GM23248 (cell line): ENCODE data around the gene MXI1. TPM values are rescaled to one million over a fixed set of nuclear protein-coding genes. Genes with fewer than 3 reads are reported as not detected.
"Not testable (repeated sequence)": the region's sequence is repeated elsewhere in the genome, so short reads cannot be mapped to it uniquely, and the experiment has no call there.

Experiments
- DNase-seq: peaks from one replicate; pipeline ENCODE4 v3.0.0-alpha.2; 2015
- H2AFZ ChIP-seq: fragments of 200-600 bp; sonication (generic); 2 replicates; pipeline ENCODE4 v1.6.1; 2016; ENCODE audit warnings: antibody characterized with exemption
- H3F3A ChIP-seq: fragments of 200-600 bp; sonication (generic); 2 replicates; pipeline ENCODE4 v1.6.1; 2016; ENCODE audit warnings: mild to moderate bottlenecking, antibody characterized with exemption, mixed run types; ENCODE audit not compliant: insufficient read depth
- H3K27ac ChIP-seq: fragments of 200-600 bp; sonication (generic); 2 replicates; pipeline ENCODE4 v1.5.1; 2016; ENCODE audit warnings: mild to moderate bottlenecking
- H3K27me3 ChIP-seq: fragments of 200-600 bp; sonication (generic); replicated peaks from 2 replicates; pipeline ENCODE4 v1.6.1; 2016; ENCODE audit warnings: mild to moderate bottlenecking; ENCODE audit not compliant: insufficient read depth
- H3K36me3 ChIP-seq: fragments of 200-600 bp; sonication (generic); 2 replicates; pipeline ENCODE4 v1.6.1; 2016; ENCODE audit warnings: low read depth, mild to moderate bottlenecking
- H3K4me1 ChIP-seq: fragments of 200-600 bp; sonication (generic); 2 replicates; pipeline ENCODE4 v1.6.1; 2016; ENCODE audit warnings: mild to moderate bottlenecking; ENCODE audit not compliant: insufficient read depth
- H3K4me2 ChIP-seq: fragments of 200-600 bp; sonication (generic); one replicate; pipeline ENCODE4 v1.6.1; 2016; ENCODE audit warnings: mild to moderate bottlenecking; ENCODE audit not compliant: unreplicated experiment
- H3K4me3 ChIP-seq: fragments of 200-600 bp; sonication (generic); 2 replicates; pipeline ENCODE4 v1.5.1; 2016; ENCODE audit warnings: mild to moderate bottlenecking
- H3K79me2 ChIP-seq: fragments of 200-600 bp; sonication (generic); 2 replicates; pipeline ENCODE4 v1.6.1; 2016; ENCODE audit warnings: mild to moderate bottlenecking; ENCODE audit not compliant: insufficient read depth
- H3K9ac ChIP-seq: fragments of 200-600 bp; sonication (generic); 2 replicates; pipeline ENCODE4 v1.6.1; 2016; ENCODE audit warnings: mild to moderate bottlenecking
- H3K9me2 ChIP-seq: fragments of 200-600 bp; sonication (generic); 2 replicates; pipeline ENCODE4 v1.6.1; 2016; ENCODE audit warnings: mixed run types, mild to moderate bottlenecking, moderate library complexity; ENCODE audit not compliant: insufficient read depth
- H3K9me3 ChIP-seq: fragments of 200-600 bp; sonication (generic); one replicate; pipeline ENCODE4 v1.6.1; 2017; ENCODE audit warnings: low read depth
- H4K20me1 ChIP-seq: fragments of 200-600 bp; sonication (generic); 2 replicates; pipeline ENCODE4 v1.6.0; 2016; ENCODE audit not compliant: insufficient read depth
- EZH2 ChIP-seq: fragments of 200-600 bp; sonication (generic); IDR thresholded peaks from 2 replicates; pipeline ENCODE4 v1.6.1; 2018; ENCODE audit warnings: antibody characterized with exemption, mild to moderate bottlenecking; ENCODE audit not compliant: insufficient read depth, poor library complexity, severe bottlenecking
- EZH2phosphoT487 ChIP-seq: fragments of 200-600 bp; sonication (generic); IDR thresholded peaks from 2 replicates; pipeline ENCODE4 v1.6.1; 2018; ENCODE audit warnings: antibody characterized with exemption, moderate library complexity, mild to moderate bottlenecking, low read depth; ENCODE audit not compliant: insufficient read depth
- WGBS, 2 experiments: methylation state at CpG; one replicate each; pipeline ENCODE4 v1.1.6; 2015 to 2017; ENCODE audit warnings: low lambda C conversion rate in 2 of 2, low coverage in 1 of 2; ENCODE audit errors: missing lambda C conversion rate in 2 of 2; 5-methylcytosine and 5-hydroxymethylcytosine counted together
- in situ Hi-C: fragments of 300-500 bp; cut with MboI; formaldehyde crosslinking; loops from 2 replicates; pipeline ENCODE4 v1.15.0; 2020
- polyA plus RNA-seq: library from polyadenylated mRNA; unstranded; fragments of >200 nt; fragmentation: Nextera tagmentation; extraction: Ambion mirVana; gene quantifications from 2 replicates; pipeline ENCODE4 v1.2.1, GENCODE V29; 2016
- total RNA-seq: library from RNA; depleted of rRNA; stranded (reverse); fragments of >200 nt; shearing (Covaris generic); gene quantifications from 2 replicates; pipeline ENCODE4 v1.2.3, GENCODE V29; 2014

Gene MXI1
- total and polyA plus RNA-seq, 2 experiments from 2014 or later = 17.6 to 25.7 TPM

DNA sequence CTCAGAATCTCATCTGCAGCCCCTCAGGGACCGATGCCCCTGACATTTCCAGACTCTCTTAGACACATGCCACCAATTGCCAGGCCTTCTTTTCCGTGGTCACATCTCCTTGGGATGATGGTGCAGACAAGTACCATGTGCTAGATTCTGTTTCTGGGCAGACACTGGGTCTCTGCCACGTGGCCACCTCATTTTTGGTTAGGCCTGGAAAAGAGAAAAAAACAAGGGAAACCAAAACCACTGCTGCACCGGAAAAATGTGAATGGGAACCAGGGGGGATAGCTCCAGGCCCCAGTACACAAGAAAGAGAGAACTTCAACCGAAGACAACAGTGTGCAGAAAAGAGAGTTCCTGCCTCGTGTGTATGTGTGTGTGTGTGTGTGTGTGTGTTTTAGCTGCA is 23.0 kb upstream of the MXI1 start:
- Histone ChIP-seq H3K36me3 (no peaks in the 10 kb centered on the region), H3K9ac (no peak overlapping the region), H3K4me1 (no peaks in the 10 kb centered on the region), H3F3A (no peaks in the 10 kb centered on the region), H3K27me3 (0 out of 2 replicates have a peak, but pooled peaks cover 1% of the 10 kb centered on the region), H3K4me2 (no peak overlapping the region), H3K9me3 (no peaks in the 10 kb centered on the region), H4K20me1 (no peaks in the 10 kb centered on the region), H3K79me2 (no peaks in the 10 kb centered on the region), H3K9me2 (no peaks in the 10 kb centered on the region), H2AFZ (no peak overlapping the region), H3K27ac (no peak overlapping the region), H3K4me3 (no peak overlapping the region)
- no peak for DNase-seq
- TF ChIP-seq EZH2 = no peak
- TF ChIP-seq EZH2phosphoT487 = no peak
- in situ Hi-C loops = no loop called here
- 47 to 54% methylated on average over 6 of the region's 6 CpGs for WGBS, 2 experiments

DNA sequence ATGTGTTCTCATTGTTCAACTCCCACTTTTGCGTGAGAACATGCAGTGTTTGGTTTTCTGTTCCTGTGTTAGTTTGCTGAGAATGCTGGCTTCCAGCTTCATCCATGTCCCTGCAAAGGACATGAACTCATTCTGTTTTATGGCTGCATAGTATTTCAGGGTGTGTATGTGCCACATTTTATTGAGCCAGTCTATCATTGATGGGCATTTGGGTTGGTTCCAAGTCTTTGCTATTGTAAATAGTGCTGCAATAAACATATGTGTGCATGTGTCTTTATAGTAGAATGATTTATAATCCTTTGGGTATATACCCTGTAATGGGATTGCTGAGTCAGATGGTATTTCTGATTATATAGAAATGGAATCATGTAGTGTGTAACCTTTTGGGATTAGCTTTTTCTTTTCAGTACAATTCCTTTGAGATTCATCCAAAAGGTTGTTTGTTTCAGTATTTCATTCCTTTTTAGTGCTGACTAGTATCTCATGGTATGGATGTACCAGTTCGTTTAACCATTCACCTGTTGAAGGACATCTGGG is 21.7 kb upstream of the MXI1 start:
- H3F3A ChIP-seq, H2AFZ ChIP-seq, H3K36me3 ChIP-seq, H3K4me2 ChIP-seq, H3K9me3 ChIP-seq, H4K20me1 ChIP-seq, H3K4me1 ChIP-seq, H3K9ac ChIP-seq, H3K9me2 ChIP-seq, H3K79me2 ChIP-seq, DNase-seq, H3K4me3 ChIP-seq, H3K27me3 ChIP-seq, in situ Hi-C loops, H3K27ac ChIP-seq: not testable (repeated sequence)
- 58 to 60% methylated on average over 2 of the region's 2 CpGs for WGBS, 2 experiments

DNA sequence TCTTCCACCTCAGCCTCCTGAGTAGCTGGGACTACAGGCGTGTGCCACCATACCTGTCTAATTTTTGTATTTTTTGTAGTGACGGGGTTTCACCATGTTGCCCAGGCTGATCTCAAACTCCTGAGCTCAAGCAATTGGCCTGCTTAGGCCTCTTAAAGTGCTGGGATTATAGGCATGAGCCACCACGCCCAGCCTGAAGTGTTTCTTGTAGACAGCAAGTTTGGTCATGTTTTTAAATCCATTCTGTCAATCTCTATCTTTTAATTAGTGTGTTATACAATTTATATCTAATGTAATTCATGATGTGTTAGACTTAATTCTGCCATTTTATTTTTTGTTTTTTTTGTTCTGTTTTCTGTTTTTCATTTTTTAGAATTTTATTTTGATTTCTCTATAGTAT is 17.2 kb upstream of the MXI1 start:
- 58 to 64% methylated on average over 3 of the region's 3 CpGs for WGBS, 2 experiments
- H3K9ac ChIP-seq = no peak overlapping the region
- no peak overlapping the region for H3K27ac ChIP-seq
- no peaks in the 10 kb centered on the region for H4K20me1 ChIP-seq
- H3K4me2 ChIP-seq = no peak overlapping the region
- H3K36me3 ChIP-seq = no peaks in the 10 kb centered on the region
- H2AFZ ChIP-seq = no peak overlapping the region
- in situ Hi-C loops = no loop called here
- H3K4me3 ChIP-seq = no peak overlapping the region
- H3K9me3 ChIP-seq = no peaks in the 10 kb centered on the region
- no peak for DNase-seq
- no peaks in the 10 kb centered on the region for H3F3A ChIP-seq
- no peaks in the 10 kb centered on the region for H3K9me2 ChIP-seq
- no peak for TF ChIP-seq EZH2phosphoT487
- TF ChIP-seq EZH2 = no peak
- H3K4me1 ChIP-seq = no peaks in the 10 kb centered on the region
- H3K27me3 ChIP-seq = peaks cover 7% of the 10 kb centered on the region; the same call in 1 of the 2 replicates
- no peaks in the 10 kb centered on the region for H3K79me2 ChIP-seq

DNA sequence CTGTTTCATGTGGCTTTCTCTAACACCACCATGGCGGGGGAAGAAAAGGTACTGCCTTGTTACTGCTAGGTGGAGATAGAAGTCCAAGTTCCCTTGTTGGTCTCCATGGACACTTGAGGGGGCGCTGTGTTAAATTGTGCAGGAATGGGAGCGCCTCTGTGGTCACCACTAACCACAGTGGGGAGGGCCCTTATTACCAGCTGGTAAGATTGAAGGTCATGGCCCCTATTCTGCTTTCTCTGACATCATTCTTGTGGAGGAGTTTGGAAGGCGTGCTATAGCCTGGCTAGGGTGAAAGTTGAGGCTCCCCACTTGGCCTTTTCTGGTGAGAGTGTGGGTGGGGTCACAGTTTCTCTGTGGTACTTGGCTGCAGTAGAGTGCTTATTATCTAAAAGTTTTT is 14.9 kb upstream of the MXI1 start:
- Histone ChIP-seq H3K4me2 (no peak overlapping the region), H3K4me1 (no peaks in the 10 kb centered on the region), H4K20me1 (no peaks in the 10 kb centered on the region), H3K9ac (no peak overlapping the region), H3K36me3 (no peaks in the 10 kb centered on the region), H3K9me2 (no peaks in the 10 kb centered on the region), H3K27me3 (peaks cover 7% of the 10 kb centered on the region; the same call in 1 of the 2 replicates), H3K79me2 (no peaks in the 10 kb centered on the region), H3K4me3 (no peak overlapping the region), H3K9me3 (no peaks in the 10 kb centered on the region), H3K27ac (no peak overlapping the region), H3F3A (no peaks in the 10 kb centered on the region), H2AFZ (no peak overlapping the region)
- in situ Hi-C loops = no loop called here
- TF ChIP-seq EZH2phosphoT487 (no peak), EZH2 (no peak)
- no peak for DNase-seq
- 51 to 52% methylated on average over 4 of the region's 4 CpGs for WGBS, 2 experiments

DNA sequence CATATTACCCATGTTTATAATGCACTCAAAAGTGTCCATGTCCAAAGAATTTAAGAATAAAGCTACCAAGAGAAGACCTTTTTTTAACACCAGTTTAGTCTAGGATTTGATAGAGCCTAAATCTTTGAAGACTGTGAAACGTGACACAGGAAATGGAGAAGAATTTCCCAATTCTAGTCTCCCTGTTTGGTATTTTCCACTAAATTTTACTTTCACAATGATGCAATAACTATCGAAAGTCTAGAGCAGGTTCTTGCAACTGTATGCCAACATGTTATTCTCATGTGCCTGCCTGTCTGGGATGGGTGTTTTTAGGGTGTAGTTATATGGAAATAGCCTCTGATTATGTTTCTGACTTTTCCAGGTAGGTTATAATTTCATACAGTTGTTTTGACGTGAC is 6.9 kb upstream of the MXI1 start:
- H3K9me2 ChIP-seq = no peaks in the 10 kb centered on the region
- no peak overlapping the region for H3K27ac ChIP-seq
- TF ChIP-seq EZH2 = no peak
- no peak for TF ChIP-seq EZH2phosphoT487
- H4K20me1 ChIP-seq = no peaks in the 10 kb centered on the region
- H3K27me3 ChIP-seq = no peaks in the 10 kb centered on the region
- DNase-seq = no peak
- no peaks in the 10 kb centered on the region for H3K36me3 ChIP-seq
- H3F3A ChIP-seq = no peaks in the 10 kb centered on the region
- no peak overlapping the region for H3K9ac ChIP-seq
- H3K4me2 ChIP-seq = no peak overlapping the region
- H3K4me3 ChIP-seq = no peak overlapping the region
- H3K9me3 ChIP-seq = no peaks in the 10 kb centered on the region
- WGBS, 2 experiments = 53 to 59% methylated on average over 3 of the region's 3 CpGs
- no peaks in the 10 kb centered on the region for H3K79me2 ChIP-seq
- H3K4me1 ChIP-seq = no peaks in the 10 kb centered on the region
- in situ Hi-C loops = no loop called here
- H2AFZ ChIP-seq = no peak overlapping the region

DNA sequence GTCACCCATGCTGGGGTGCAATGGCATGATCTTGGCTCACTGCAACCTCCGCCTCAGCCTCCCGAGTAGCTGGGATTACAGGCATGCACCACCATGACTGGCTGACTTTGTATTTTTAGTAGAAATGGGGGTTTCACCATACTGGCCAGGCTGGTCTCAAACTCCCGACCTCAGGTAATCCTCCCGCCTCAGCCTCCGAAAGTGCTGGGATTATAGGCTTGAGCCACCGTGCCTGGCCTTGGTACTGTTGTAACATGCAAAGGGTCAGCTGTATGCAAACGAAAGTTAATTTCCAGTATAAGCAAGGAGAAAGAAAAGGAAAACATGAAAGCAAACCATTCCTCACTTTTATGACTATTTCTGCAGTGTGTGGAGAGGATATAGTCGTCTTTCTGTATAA is 6.4 kb upstream of the MXI1 start:
- H3K9ac ChIP-seq, H3K27me3 ChIP-seq, H3K4me3 ChIP-seq, H3K4me2 ChIP-seq, DNase-seq, H3K4me1 ChIP-seq, H3K27ac ChIP-seq, H3F3A ChIP-seq, H4K20me1 ChIP-seq, H2AFZ ChIP-seq, H3K9me2 ChIP-seq, in situ Hi-C loops, H3K36me3 ChIP-seq, H3K79me2 ChIP-seq, H3K9me3 ChIP-seq: not testable (repeated sequence)
- 77 to 78% methylated on average over 8 of the region's 8 CpGs for WGBS, 2 experiments
